GM19238 (cell line): ENCODE results near the gene HSF2BP.
"Not testable (repeated sequence)": the region's sequence is repeated elsewhere in the genome, so short reads cannot be mapped to it uniquely, and the experiment has no call there.

Experiments used
- DNase-seq: peaks from one replicate; pipeline ENCODE4 v3.0.0; 2011; ENCODE audit warnings: low spot score; ENCODE audit not compliant: insufficient read length

The HSF2BP gene

GRCh38 chr21:43651926-43652325 lies 7.4 kb downstream of the HSF2BP start:
- not testable (repeated sequence) for DNase-seq

- no peak for DNase-seq
Measured at GRCh38 chr21:43648171-43648570, 11.1 kb downstream of the HSF2BP start.

- DNase-seq = peak; percentile 74
Measured at GRCh38 chr21:43646550-43647260, 12.6 kb downstream of the HSF2BP start.

DNA sequence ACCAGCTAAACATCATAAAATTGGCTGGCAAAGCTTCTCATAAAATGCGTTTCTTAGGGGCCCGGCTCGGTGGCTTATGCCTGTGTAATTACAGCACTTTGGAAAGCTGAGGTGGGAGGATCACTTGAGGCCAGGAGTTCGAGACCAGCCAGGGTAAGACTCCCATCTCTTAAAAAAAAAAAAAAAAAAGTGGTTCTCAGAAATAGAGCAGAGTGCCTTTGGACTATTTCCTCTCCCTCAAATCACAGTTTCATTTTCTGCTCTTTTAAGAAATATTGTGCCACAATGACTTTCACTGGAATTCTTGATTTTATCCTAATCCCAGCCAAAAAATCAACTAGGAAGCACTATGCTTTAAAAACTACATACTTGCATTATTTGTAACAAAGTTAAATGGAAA lies 13.3 kb downstream of the HSF2BP start:
- no peak for DNase-seq

DNA sequence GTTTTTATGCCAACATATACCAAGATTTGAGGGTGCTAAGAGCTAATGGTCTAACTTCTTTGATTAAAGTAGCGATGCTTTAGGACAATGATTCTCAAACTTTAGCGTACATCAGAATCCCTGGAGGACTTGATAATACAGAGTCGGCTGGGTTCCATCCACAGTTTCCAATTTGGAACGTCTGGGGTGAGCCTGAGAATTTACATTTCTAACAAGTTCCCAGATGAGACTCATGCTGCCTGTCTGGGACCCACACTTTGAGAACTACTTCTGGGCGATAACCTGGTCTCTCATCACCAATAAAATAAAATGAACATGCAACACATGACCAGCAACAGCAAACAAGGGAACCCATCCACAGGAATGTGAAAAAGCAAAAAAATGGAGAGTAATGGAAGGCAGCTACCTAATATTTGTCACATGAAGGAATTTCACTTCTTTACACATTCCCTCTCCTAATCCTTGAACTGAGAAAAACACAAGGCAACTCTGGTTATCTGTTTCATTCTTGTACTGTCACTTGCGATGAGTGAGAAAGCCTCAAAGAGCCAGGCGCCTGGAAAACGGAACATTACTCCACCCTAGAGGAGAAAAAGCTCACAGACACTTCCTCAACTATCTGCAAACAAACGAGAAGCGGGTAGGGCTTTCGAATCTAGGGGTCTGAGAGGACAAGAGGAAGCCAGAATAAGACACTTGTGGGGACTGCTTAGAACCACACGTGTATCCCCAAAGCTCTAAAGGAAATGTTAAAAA lies 14.0 kb downstream of the HSF2BP start:
- peak; percentile 25 for DNase-seq

GRCh38 chr21:43644609-43645008 lies 14.7 kb downstream of the HSF2BP start:
- no peak for DNase-seq

GRCh38 chr21:43644071-43644470 lies 15.2 kb downstream of the HSF2BP start:
- DNase-seq = no peak

DNA sequence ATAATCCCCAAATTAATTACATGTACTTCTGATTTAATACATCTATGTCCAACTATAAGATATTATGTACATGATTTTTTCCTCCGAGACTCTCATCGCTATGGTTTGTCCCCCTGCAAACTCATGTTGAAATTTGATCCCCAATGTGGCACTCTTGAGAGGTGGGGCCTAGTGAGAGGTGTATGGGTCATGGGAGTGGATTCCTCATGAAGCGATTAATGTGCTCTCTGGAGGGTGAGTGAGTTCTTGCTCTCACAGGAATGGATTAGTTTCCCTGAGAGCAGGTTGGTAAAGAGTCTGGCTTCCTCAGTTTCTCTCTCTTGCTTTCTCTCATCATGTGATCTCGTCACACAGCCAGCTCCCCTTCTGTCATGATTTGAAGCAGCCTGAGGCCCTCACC lies 16.1 kb downstream of the HSF2BP start:
- DNase-seq = no peak

DNA sequence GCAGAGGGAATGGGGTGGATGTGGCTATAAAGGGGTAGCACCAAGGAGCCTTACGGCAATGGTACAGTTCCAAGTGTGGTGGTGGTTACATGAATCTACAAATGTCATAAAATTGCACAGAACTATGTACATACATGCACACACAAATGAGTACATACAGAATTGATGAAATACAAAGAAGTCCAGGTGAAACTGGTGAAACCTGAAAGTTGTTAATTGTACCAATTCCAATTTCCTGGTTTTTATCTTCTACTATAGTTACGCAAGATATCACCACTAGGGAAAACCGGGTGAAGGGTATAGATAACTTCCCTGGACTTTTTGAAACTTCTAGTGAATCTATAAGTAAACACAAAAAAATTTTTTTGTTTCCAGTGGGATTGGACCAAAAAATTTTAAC lies 18.9 kb downstream of the HSF2BP start:
- no peak for DNase-seq

- DNase-seq = no peak
Measured at GRCh38 chr21:43639470-43640353, 19.6 kb downstream of the HSF2BP start.

DNA sequence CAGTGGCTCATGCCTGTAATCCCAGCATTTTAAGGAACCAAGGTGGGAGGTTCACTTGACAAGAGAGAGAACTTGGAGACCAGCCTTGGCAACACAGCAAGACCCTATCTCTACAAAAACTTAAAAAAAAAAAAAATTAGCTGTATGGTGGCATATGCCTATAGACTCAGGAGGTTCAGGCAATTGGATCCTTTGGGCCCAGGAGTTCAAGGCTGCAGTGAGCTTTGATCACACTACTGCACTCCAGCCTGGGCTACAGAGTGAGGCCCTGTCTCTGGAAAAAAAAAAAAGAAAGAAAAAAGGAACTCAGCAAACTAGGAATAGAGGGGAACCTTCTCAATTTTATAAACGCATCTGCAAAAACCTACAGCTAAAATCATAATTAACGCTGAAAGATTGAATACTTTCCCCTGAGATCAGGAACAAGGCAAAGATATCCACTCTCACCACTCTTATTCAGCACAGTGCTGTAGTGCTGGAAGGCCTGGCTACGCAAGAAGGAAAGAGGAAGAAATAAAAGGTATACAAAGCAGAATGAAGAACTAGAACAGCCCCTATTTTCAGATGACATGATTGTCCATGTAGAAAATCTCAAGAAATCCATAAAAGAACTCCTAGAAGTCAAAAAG lies 21.6 kb downstream of the HSF2BP start:
- DNase-seq = no peak

GRCh38 chr21:43635436-43635835 lies 23.9 kb downstream of the HSF2BP start:
- DNase-seq = no peak

- no peak for DNase-seq
Measured at GRCh38 chr21:43634618-43635017, 24.7 kb downstream of the HSF2BP start.

- no peak for DNase-seq
Measured at GRCh38 chr21:43632373-43632905, 26.8 kb downstream of the HSF2BP start.

DNA sequence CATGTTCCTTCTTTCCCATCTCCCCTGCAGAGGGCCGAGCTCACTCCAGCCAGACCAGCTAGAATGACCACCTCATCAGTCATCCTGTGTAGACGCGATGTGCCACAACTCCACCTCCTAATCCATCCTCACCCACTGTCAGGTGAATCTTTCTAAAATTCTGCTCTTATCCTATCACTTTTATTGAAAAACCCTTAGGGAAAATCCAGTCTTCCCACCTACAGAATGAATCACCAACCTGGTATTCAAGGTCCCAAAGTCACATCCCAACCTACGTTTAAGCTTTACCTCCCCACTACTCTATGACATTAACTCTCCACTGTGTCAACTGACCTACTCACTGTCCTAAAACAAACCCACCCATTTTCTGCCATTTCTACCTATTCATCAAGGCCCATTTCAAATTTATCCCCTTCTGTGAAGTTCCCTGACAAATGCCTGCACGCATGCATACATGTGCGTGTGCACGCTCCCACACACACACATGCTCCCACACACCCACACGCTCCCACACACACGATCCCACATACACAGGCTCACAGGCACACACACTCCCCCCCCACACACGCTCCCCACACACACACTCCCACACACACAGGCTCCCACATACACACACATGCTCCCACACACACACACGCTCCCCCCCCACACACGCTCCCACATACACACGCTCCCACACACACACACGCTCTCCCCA lies 27.7 kb downstream of the HSF2BP start:
- no peak for DNase-seq

DNA sequence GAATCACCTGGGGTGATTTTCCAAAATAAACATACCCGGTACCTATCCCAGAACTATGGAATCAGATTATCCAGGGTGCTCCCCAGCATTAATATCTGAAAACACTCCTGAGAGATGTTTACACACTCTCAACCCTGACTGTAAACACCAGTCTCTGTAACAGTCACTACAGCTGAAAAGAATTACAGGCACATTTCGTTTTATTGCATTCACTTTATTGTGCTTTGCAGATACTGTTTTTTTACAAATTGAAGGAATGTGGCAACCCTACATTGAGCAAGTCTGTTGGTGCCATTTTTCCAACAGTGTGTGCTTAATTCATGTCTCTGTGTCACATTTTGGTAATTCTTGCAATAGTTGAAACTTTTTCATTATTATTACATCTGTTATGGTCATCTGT lies 31.8 kb downstream of the HSF2BP start:
- DNase-seq = no peak

DNA sequence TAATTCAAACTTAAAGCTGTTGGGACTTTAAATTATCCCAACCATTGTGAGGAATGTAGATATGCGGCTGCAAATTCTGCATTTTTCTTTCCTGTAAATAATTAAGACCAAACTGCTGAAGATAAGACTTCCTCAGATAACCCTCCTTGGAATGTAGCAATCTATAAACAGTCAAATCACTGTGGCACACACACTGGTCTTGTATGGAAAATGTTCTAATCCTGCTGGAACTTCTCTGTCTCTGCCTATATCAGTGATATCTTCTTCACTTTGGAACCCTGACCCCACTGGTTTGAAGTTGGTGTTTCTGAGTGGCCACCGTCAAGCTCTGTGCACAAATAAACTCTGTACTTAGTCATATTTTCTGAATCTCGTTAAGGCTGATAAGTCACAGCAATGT lies 32.9 kb downstream of the HSF2BP start:
- DNase-seq = no peak

DNA sequence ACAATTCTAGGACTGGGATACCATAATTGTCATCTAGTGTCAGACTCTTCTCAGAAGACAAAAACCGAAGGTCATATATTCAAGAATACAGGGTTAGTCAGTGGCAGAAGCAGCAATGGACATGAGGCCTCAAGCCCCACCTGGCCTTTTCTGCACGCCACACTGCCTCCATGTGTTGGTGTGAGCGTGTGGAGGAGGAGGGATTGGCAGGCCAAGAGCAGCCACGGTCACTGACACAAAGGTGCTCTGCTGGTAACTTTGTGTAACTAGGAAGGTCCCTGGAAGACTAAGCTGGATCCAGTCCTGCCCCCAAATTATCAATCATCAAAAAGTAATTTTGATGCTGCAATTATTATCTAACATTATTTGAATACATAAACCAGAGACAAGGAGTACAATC lies 34.9 kb downstream of the HSF2BP start:
- DNase-seq = no peak

DNA sequence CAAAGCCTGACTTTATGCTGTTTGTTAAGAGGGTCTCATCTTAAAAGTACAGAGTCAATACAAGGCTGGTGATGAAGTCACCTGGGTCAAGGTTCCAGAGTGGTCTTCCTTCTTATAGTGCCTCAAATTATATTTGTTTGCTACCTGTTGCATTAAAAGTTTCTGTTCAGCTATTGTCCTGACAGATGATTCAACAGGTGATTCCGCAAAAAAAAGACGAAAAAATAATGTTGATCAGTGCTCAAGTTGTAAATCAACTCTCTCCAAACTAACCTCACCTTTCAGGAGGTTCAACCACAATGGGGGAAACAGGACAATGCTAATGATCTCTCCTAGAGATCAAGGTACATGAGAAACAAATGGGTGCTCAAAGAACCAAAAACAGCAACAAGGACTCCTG lies 35.7 kb downstream of the HSF2BP start:
- no peak for DNase-seq

GRCh38 chr21:43622796-43623195 lies 36.5 kb downstream of the HSF2BP start:
- no peak for DNase-seq

DNA sequence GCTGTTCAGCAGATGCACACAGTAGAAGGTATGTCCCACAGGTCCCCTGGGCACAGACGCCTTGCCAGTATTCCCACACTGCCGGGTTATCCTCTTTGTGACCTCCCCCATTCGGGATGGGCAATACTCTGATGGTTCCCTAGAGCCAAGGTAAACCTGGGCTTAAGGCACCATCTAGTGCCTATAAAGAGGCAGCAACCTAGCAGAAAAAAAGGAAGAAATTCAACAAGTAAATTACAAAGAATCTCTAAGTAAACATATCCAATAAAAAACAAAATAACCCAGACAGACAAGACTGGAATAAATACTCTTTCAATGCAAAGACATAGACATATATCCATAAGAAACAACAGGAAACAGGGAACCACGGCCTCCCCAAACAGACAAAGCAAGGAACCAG lies 39.4 kb downstream of the HSF2BP start:
- DNase-seq = no peak
